ENCODE results near the gene GTF2F2.
"Not testable (repeated sequence)": the region's sequence is repeated elsewhere in the genome, so short reads cannot be mapped to it uniquely, and the experiment has no call there.

The GTF2F2 gene

GRCh38 chr13:45179428-45179827 lies 59.1 kb downstream of the GTF2F2 start:
- ChIA-PET CTCF (interaction anchor here (0.6 to 1.4 kb wide), 2 partner anchors 17 to 72 kb away, joined by 3 to 4 read pairs; no protein-coding TSS in a partner anchor), POLR2A (interaction anchor here (0.5 kb wide), 2 partner anchors 54 to 104 kb away, joined by 3 read pairs; no protein-coding TSS in a partner anchor)
- no peak overlapping the region for H3K27ac ChIP-seq (ENCODE audit: insufficient read depth in 1 of 2, low read depth in 1 of 2, low read length in 2 of 2, poor library complexity in 1 of 2, severe bottlenecking in 2 of 2)
- peaks cover 0 to 19% (median 14%) of the 10 kb centered on the region in 4 experiments for H3K36me3 ChIP-seq (ENCODE audit: control insufficient read depth in 4 of 4, insufficient read depth in 4 of 4, low read length in 3 of 4)
- H3K9me3 ChIP-seq (ENCODE audit: control extremely low read depth in 1 of 5, control insufficient read depth in 4 of 5, insufficient read depth in 2 of 5, low read depth in 1 of 5, low read length in 4 of 5): no peaks in the 10 kb centered on the region
- no peak for DNase-seq
- H3K4me1 ChIP-seq (ENCODE audit: control extremely low read depth in 1 of 4, control insufficient read depth in 4 of 4, insufficient read depth in 4 of 4, low read length in 3 of 4): no peaks in the 10 kb centered on the region
- no peak overlapping the region for H3K4me3 ChIP-seq (ENCODE audit: control insufficient read depth in 1 of 7, extremely low read depth in 1 of 7, insufficient read depth in 4 of 7, low read depth in 2 of 7, low read length in 6 of 7)
- H3K27me3 ChIP-seq (replicated peaks in 2 of 5; ENCODE audit: control insufficient read depth in 4 of 5, insufficient read depth in 5 of 5, low read length in 4 of 5): no peaks in the 10 kb centered on the region

GRCh38 chr13:45180303-45180702 lies 60.0 kb downstream of the GTF2F2 start:
- Histone ChIP-seq H3K4me3 (ENCODE audit: control insufficient read depth in 1 of 7, extremely low read depth in 1 of 7, insufficient read depth in 4 of 7, low read depth in 2 of 7, low read length in 6 of 7) (no peak overlapping the region), H3K36me3 (ENCODE audit: control insufficient read depth in 4 of 4, insufficient read depth in 4 of 4, low read length in 3 of 4) (peaks cover 0 to 21% (median 15%) of the 10 kb centered on the region in 4 experiments), H3K9me3 (ENCODE audit: control extremely low read depth in 1 of 5, control insufficient read depth in 4 of 5, insufficient read depth in 2 of 5, low read depth in 1 of 5, low read length in 4 of 5) (no peaks in the 10 kb centered on the region), H3K4me1 (ENCODE audit: control extremely low read depth in 1 of 4, control insufficient read depth in 4 of 4, insufficient read depth in 4 of 4, low read length in 3 of 4) (no peaks in the 10 kb centered on the region), H3K27me3 (replicated peaks in 2 of 5; ENCODE audit: control insufficient read depth in 4 of 5, insufficient read depth in 5 of 5, low read length in 4 of 5) (no peaks in the 10 kb centered on the region), H3K27ac (ENCODE audit: insufficient read depth in 1 of 2, low read depth in 1 of 2, low read length in 2 of 2, poor library complexity in 1 of 2, severe bottlenecking in 2 of 2) (no peak overlapping the region)
- no peak for DNase-seq
- CTCF ChIA-PET: no interaction called here
- POLR2A ChIA-PET: no interaction called here
- no CpG with 5 or more reads among the region's 3 CpGs for WGBS (ENCODE audit: insufficient coverage)

GRCh38 chr13:45180713-45181601 lies 60.6 kb downstream of the GTF2F2 start:
- POLR2A ChIA-PET: interaction anchor here (0.6 kb wide), 1 partner anchor 671 kb away, joined by 4 read pairs; no protein-coding TSS in a partner anchor
- no peaks in the 10 kb centered on the region for H3K27me3 ChIP-seq (replicated peaks in 2 of 5; ENCODE audit: control insufficient read depth in 4 of 5, insufficient read depth in 5 of 5, low read length in 4 of 5)

GRCh38 chr13:45184693-45185092 lies 64.4 kb downstream of the GTF2F2 start:
- Histone ChIP-seq H3K27ac (ENCODE audit: insufficient read depth in 1 of 2, low read depth in 1 of 2, low read length in 2 of 2, poor library complexity in 1 of 2, severe bottlenecking in 2 of 2) (no peak overlapping the region), H3K36me3 (ENCODE audit: control insufficient read depth in 4 of 4, insufficient read depth in 4 of 4, low read length in 3 of 4) (peaks cover 0 to 21% (median 8%) of the 10 kb centered on the region in 4 experiments), H3K4me3 (ENCODE audit: control insufficient read depth in 1 of 7, extremely low read depth in 1 of 7, insufficient read depth in 4 of 7, low read depth in 2 of 7, low read length in 6 of 7) (no peak overlapping the region), H3K4me1 (ENCODE audit: control extremely low read depth in 1 of 4, control insufficient read depth in 4 of 4, insufficient read depth in 4 of 4, low read length in 3 of 4) (no peaks in the 10 kb centered on the region), H3K9me3 (ENCODE audit: control extremely low read depth in 1 of 5, control insufficient read depth in 4 of 5, insufficient read depth in 2 of 5, low read depth in 1 of 5, low read length in 4 of 5) (no peaks in the 10 kb centered on the region), H3K27me3 (replicated peaks in 2 of 5; ENCODE audit: control insufficient read depth in 4 of 5, insufficient read depth in 5 of 5, low read length in 4 of 5) (no peaks in the 10 kb centered on the region)
- WGBS (ENCODE audit: insufficient coverage): no CpG with 5 or more reads among the region's 5 CpGs
- no peak for DNase-seq
- ChIA-PET POLR2A (no interaction called here), CTCF (interaction anchor here (1.3 kb wide), 1 partner anchor 13 kb away, joined by 4 read pairs; no protein-coding TSS in a partner anchor)

More at GRCh38 chr13:45180713-45181601, 60.6 kb downstream of the GTF2F2 start:
- WGBS (ENCODE audit: insufficient coverage): 98% methylated on average over 5 of the region's 7 CpGs
- Histone ChIP-seq H3K9me3 (ENCODE audit: control extremely low read depth in 1 of 5, control insufficient read depth in 4 of 5, insufficient read depth in 2 of 5, low read depth in 1 of 5, low read length in 4 of 5) (no peaks in the 10 kb centered on the region), H3K36me3 (ENCODE audit: control insufficient read depth in 4 of 4, insufficient read depth in 4 of 4, low read length in 3 of 4) (peaks cover 0 to 21% (median 11%) of the 10 kb centered on the region in 4 experiments), H3K4me3 (ENCODE audit: control insufficient read depth in 1 of 7, extremely low read depth in 1 of 7, insufficient read depth in 4 of 7, low read depth in 2 of 7, low read length in 6 of 7) (no peak overlapping the region), H3K4me1 (ENCODE audit: control extremely low read depth in 1 of 4, control insufficient read depth in 4 of 4, insufficient read depth in 4 of 4, low read length in 3 of 4) (no peaks in the 10 kb centered on the region), H3K27ac (ENCODE audit: insufficient read depth in 1 of 2, low read depth in 1 of 2, low read length in 2 of 2, poor library complexity in 1 of 2, severe bottlenecking in 2 of 2) (no peak overlapping the region)
- no peak for DNase-seq
- CTCF ChIA-PET: interaction anchor here (1.0 to 1.2 kb wide), 2 partner anchors 15 to 51 kb away, joined by 3 read pairs; no protein-coding TSS in a partner anchor

GRCh38 chr13:45185286-45185685 lies 65.0 kb downstream of the GTF2F2 start:
- Histone ChIP-seq H3K27ac (ENCODE audit: insufficient read depth in 1 of 2, low read depth in 1 of 2, low read length in 2 of 2, poor library complexity in 1 of 2, severe bottlenecking in 2 of 2) (no peak overlapping the region), H3K27me3 (replicated peaks in 2 of 5; ENCODE audit: control insufficient read depth in 4 of 5, insufficient read depth in 5 of 5, low read length in 4 of 5) (no peaks in the 10 kb centered on the region), H3K9me3 (ENCODE audit: control extremely low read depth in 1 of 5, control insufficient read depth in 4 of 5, insufficient read depth in 2 of 5, low read depth in 1 of 5, low read length in 4 of 5) (no peaks in the 10 kb centered on the region), H3K4me3 (ENCODE audit: control insufficient read depth in 1 of 7, extremely low read depth in 1 of 7, insufficient read depth in 4 of 7, low read depth in 2 of 7, low read length in 6 of 7) (no peak overlapping the region), H3K36me3 (ENCODE audit: control insufficient read depth in 4 of 4, insufficient read depth in 4 of 4, low read length in 3 of 4) (peaks cover 0 to 21% (median 8%) of the 10 kb centered on the region in 4 experiments), H3K4me1 (ENCODE audit: control extremely low read depth in 1 of 4, control insufficient read depth in 4 of 4, insufficient read depth in 4 of 4, low read length in 3 of 4) (no peaks in the 10 kb centered on the region)
- ChIA-PET CTCF (interaction anchor here (1.3 kb wide), 1 partner anchor 13 kb away, joined by 4 read pairs; no protein-coding TSS in a partner anchor), POLR2A (no interaction called here)
- DNase-seq: no peak
- WGBS (ENCODE audit: insufficient coverage): no CpG with 5 or more reads among the region's 2 CpGs

- CTCF ChIA-PET; H3K4me3 ChIP-seq (ENCODE audit: control insufficient read depth in 1 of 7, extremely low read depth in 1 of 7, insufficient read depth in 4 of 7, low read depth in 2 of 7, low read length in 6 of 7); POLR2A ChIA-PET; DNase-seq; H3K9me3 ChIP-seq (ENCODE audit: control extremely low read depth in 1 of 5, control insufficient read depth in 4 of 5, insufficient read depth in 2 of 5, low read depth in 1 of 5, low read length in 4 of 5); H3K36me3 ChIP-seq (ENCODE audit: control insufficient read depth in 4 of 4, insufficient read depth in 4 of 4, low read length in 3 of 4); H3K4me1 ChIP-seq (ENCODE audit: control extremely low read depth in 1 of 4, control insufficient read depth in 4 of 4, insufficient read depth in 4 of 4, low read length in 3 of 4); H3K27ac ChIP-seq (ENCODE audit: insufficient read depth in 1 of 2, low read depth in 1 of 2, low read length in 2 of 2, poor library complexity in 1 of 2, severe bottlenecking in 2 of 2); H3K27me3 ChIP-seq (replicated peaks in 2 of 5; ENCODE audit: control insufficient read depth in 4 of 5, insufficient read depth in 5 of 5, low read length in 4 of 5): not testable (repeated sequence)
- no CpG with 5 or more reads among the region's 4 CpGs for WGBS (ENCODE audit: insufficient coverage)
Measured at GRCh38 chr13:45189077-45189476, 68.8 kb downstream of the GTF2F2 start.

- H3K4me3 ChIP-seq (ENCODE audit: control insufficient read depth in 1 of 7, extremely low read depth in 1 of 7, insufficient read depth in 4 of 7, low read depth in 2 of 7, low read length in 6 of 7); H3K27me3 ChIP-seq (replicated peaks in 2 of 5; ENCODE audit: control insufficient read depth in 4 of 5, insufficient read depth in 5 of 5, low read length in 4 of 5); DNase-seq; H3K9me3 ChIP-seq (ENCODE audit: control extremely low read depth in 1 of 5, control insufficient read depth in 4 of 5, insufficient read depth in 2 of 5, low read depth in 1 of 5, low read length in 4 of 5); CTCF ChIA-PET; POLR2A ChIA-PET; H3K4me1 ChIP-seq (ENCODE audit: control extremely low read depth in 1 of 4, control insufficient read depth in 4 of 4, insufficient read depth in 4 of 4, low read length in 3 of 4); H3K27ac ChIP-seq (ENCODE audit: insufficient read depth in 1 of 2, low read depth in 1 of 2, low read length in 2 of 2, poor library complexity in 1 of 2, severe bottlenecking in 2 of 2); H3K36me3 ChIP-seq (ENCODE audit: control insufficient read depth in 4 of 4, insufficient read depth in 4 of 4, low read length in 3 of 4): not testable (repeated sequence)
Measured at GRCh38 chr13:45189511-45189910, 69.2 kb downstream of the GTF2F2 start.

All from common myeloid progenitor, CD34-positive (primary cell).